Upper lobe of left lung (tissue), 4 donors: ENCODE results near the gene CCDC183.
"Not testable (repeated sequence)": the region's sequence is repeated elsewhere in the genome, so short reads cannot be mapped to it uniquely, and the experiment has no call there.

Experiments
- POLR2A ChIP-seq, 4 donors: fragments of 450-650 bp; IDR thresholded peaks; one replicate each; pipeline ENCODE4 v1.5.1; 2016 to 2017; ENCODE audit warnings: antibody characterized with exemption in 4 of 4, mild to moderate bottlenecking in 2 of 4
- TF ChIP-seq, protein P1 (sequence below), 6 experiments: fragments of 450-650 bp in 4 of 6; fragments of 200-600 bp in 2 of 6; sonication (generic) in 2 of 6; IDR thresholded peaks; one replicate each; pipeline ENCODE4 v1.5.1; 2016 to 2019; ENCODE audit warnings: antibody characterized with exemption in 6 of 6

DNA sequence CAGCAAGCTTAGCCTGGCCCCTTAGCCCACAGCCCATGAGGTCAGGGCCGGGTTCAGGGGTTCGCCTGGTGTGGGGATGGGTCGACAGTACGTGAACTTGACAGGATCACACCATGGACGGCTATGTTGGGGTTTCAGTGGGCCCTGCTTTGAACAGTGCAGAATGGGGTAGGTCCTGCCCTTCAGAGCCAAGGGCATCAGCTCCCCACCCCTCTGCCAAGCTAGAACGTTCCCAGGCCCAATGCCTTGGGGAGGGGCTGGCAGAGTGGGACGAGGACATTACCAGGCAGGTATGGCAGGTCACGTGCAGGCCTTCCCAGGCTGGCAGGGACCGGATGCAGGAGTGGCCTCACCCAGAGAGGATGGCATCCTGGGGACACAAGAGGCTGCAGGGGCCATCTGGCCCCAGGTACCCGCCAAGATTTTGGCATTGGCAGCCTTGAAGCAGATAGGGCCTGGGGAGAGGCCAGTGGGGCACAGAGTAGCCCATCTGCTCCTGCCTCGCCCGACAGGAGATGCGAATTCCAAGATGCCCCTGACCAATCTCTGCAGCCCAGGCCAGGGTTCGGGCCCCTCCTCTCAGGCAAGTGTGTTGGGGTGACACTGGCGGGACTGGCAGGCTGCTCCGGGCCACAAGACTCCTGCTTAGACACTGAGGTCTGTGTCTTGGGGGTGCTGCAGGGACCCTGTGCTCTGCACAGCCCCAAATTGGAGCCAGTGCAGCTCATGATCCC is 45.7 kb downstream of the CCDC183 start:
- not testable (repeated sequence) for TF ChIP-seq POLR2A (IDR thresholded peaks at IDR 0.05)
- TF ChIP-seq, protein P1, sequence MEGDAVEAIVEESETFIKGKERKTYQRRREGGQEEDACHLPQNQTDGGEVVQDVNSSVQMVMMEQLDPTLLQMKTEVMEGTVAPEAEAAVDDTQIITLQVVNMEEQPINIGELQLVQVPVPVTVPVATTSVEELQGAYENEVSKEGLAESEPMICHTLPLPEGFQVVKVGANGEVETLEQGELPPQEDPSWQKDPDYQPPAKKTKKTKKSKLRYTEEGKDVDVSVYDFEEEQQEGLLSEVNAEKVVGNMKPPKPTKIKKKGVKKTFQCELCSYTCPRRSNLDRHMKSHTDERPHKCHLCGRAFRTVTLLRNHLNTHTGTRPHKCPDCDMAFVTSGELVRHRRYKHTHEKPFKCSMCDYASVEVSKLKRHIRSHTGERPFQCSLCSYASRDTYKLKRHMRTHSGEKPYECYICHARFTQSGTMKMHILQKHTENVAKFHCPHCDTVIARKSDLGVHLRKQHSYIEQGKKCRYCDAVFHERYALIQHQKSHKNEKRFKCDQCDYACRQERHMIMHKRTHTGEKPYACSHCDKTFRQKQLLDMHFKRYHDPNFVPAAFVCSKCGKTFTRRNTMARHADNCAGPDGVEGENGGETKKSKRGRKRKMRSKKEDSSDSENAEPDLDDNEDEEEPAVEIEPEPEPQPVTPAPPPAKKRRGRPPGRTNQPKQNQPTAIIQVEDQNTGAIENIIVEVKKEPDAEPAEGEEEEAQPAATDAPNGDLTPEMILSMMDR (IDR thresholded peaks at IDR 0.05), result not testable (repeated sequence)
